CD4-positive, alpha-beta T cell treated with Interleukin-21 for 1 hour (primary cell): ENCODE data around the gene DEDD.
A peak's percentile ranks its signal among the peaks of the same experiment; 100 is the strongest.

Source experiments
- DNase-seq: peaks from one replicate; pipeline ENCODE4 v3.0.0-alpha.2; 2020

DEDD gene

GRCh38 chr1:161162806-161163205, 30.3 kb upstream of the DEDD start:
- DNase-seq, result no peak

DNA sequence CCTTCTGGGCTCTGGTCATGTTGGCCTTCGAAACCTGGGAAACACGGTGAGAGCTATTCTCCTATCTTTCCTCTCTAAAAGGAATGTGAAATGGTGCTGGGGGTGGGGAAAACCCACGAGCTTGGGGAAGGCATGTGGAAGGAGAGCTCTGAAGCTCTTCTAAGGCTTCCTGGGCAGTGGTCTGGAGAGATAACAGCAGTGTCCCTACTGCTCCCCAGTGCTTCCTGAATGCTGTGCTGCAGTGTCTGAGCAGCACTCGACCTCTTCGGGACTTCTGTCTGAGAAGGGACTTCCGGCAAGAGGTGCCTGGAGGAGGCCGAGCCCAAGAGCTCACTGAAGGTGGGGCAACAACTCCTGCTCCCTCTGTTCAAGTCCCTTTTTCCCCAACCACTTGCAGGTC, 29.6 kb upstream of the DEDD start:
- DNase-seq, result no peak

DNA sequence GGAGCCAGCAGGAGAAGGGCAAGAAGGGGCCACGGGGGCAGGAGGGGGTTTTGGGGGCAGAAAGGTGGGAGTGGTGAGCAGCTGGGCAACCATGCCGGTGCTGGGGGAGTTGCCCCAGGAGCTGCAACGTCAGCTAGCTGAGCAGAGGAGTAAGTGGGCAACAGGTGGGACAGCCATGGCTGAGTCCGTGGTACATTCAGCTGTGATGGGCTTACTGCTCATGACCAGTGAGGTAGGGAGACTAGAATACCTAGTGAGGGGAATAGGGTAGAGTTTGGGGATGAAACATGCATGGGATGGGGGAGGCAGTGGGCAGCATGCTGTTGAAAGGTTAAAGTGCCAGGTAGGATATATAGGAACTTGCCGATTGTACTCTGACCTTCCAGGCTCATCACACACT, 29.2 kb upstream of the DEDD start:
- no peak for DNase-seq

DNA sequence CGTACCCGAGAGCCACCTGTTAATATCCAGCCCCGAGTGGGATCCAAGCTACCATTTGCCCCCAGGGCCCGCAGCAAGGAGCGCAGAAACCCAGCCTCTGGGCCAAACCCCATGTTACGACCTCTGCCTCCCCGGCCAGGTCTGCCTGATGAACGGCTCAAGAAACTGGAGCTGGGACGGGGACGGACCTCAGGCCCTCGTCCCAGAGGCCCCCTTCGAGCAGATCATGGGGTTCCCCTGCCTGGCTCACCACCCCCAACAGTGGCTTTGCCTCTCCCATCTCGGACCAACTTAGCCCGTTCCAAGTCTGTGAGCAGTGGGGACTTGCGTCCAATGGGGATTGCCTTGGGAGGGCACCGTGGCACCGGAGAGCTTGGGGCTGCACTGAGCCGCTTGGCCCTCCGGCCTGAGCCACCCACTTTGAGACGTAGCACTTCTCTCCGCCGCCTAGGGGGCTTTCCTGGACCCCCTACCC, 28.2 kb upstream of the DEDD start:
- DNase-seq, result no peak

GRCh38 chr1:161159913-161160243, 27.4 kb upstream of the DEDD start:
- DNase-seq, result no peak

GRCh38 chr1:161159087-161159912, 26.8 kb upstream of the DEDD start, which contains the start of gene USP21:
USP21 (plus strand) TSS chr1:161159500; CDS start chr1:161160641, 1,141 bp downstream.
- DNase-seq, result peak; percentile 94

- DNase-seq, result no peak
Measured at GRCh38 chr1:161158316-161159010, 26.0 kb upstream of the DEDD start.

DNA sequence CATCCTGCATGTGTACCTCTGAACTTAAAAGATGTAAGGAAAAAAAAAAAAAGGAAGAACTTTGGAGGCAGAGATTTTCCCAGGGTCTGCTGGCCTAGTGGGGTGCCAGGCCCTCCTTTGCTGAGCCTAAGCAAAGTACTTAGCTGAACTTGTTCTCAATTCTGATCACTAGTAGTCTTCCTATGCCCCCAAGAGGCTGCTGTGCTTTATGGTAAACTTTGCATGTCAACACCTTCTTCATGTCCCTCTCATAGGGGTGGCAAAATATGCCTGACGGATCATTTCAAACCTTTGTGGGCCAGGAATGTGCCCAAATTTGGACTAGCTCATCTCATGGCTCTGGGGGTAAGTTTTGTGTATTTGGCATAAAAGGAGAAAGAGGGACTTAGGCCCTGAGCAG, 25.4 kb upstream of the DEDD start:
- no peak for DNase-seq

- peak; percentile 92 for DNase-seq
Measured at GRCh38 chr1:161153682-161154337, 21.3 kb upstream of the DEDD start, which contains the start of gene UFC1. UFC1 (plus strand) TSS chr1:161153978; CDS start chr1:161153998, 20 bp downstream.

DNA sequence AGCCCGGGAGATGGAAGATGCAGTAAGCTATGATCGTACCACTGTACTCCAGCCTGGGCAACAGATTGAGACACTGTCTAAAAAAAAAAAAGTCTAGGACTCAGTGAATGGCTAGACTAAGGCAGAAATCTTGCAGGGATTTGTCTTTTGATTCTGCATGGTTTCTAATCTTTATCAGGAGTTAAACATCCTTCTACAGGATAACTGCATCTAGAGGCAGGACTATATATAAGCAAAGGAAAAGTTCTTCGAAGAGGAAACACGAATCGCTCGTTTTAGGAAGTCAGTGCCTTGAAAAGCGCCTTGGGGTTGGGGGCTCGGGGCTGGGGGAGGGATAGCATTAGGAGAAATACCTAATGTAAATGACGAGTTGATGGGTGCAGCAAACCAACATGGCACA, 20.7 kb upstream of the DEDD start:
- no peak for DNase-seq

DNA sequence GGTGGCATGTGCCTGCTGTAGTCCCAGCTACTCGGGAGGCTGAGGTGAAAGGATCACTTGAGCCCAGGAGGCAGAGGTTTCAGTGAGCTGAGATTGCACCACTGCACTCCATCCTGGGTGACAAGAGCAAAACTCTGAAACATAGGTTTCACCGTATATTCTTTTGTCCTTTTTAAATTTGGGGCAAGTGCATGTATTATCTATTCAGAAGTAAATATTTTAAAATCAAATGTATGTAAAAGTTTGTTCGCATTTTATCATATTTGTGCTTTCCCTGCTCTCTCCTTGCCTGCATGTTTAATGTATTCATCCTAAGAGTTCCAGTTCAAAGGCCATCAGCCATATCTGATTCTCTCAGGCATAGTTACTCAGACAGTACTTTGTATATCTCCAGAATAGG, 13.4 kb upstream of the DEDD start:
- no peak for DNase-seq

DNA sequence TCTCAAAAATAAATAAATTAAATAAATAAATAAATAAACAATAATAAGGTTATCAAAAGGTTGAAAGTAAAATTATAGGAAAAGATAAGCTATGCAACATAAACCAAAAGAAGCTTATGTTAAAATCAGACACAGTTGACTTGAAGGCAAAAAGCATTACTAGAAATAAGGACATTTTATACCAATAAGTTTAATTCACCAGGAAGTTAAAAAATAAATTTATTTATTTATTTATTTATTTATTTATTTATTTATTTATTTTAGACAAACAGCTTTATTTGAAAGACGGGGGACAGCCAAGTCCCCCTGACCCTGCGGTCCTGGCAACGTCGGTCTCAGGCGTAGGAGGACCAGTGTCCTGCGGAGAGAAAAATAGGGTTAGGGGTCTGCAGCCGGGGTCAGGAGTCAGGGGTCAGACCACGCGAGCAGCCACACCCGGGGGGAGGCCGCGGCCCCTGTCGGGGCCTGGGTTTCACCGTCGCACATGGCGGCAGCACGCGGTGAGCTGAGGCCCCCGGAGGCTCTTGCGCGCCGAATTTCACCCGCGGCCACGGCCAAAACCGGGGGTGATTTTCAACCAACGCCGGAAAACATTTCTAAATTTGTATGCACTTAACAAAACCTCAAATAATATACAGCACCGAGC, 8.4 kb upstream of the DEDD start:
- no peak for DNase-seq

DNA sequence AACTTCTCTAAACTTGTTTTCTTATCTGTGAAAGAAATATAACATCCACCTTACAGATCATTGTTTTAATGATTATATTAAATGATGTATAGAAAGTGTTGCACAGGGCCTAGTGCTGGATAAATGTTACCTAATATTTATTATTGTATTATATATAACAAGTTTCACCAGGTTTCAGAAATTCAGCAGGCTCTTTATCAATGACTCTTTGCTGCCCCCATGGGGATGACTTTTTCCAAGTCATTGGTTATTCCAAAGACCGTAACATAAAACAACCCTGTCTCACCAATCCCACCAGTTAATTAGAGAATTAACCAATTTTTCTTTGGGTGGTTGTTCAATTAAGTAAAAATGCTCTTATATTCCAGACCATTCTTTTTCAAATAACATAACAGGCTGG, 7.3 kb upstream of the DEDD start:
- peak; percentile 67 for DNase-seq

GRCh38 chr1:161138431-161138830, 6.0 kb upstream of the DEDD start:
- DNase-seq, result no peak

DNA sequence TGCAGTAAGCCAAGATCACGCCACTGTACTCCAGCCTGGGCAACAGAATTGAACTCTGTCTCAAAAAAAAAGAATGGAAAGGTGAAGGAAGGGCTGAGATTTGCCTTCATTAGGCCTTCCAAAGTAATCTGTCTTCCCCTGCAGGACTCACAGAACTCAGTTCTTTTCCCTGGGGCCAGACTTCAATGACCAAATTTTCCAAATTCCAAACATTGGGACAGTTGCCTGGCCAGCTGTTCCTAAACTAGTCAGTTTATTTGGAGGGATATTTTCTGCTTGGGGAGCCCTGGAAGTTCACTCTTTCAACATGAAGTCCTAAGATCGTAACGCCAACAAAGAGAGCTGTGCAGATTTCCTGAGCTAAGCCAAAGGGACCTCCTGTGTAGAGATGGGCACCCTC, 5.4 kb upstream of the DEDD start:
- no peak for DNase-seq

- DNase-seq, result no peak
Measured at GRCh38 chr1:161133220-161133740, 813 bp upstream of the DEDD start.

DNA sequence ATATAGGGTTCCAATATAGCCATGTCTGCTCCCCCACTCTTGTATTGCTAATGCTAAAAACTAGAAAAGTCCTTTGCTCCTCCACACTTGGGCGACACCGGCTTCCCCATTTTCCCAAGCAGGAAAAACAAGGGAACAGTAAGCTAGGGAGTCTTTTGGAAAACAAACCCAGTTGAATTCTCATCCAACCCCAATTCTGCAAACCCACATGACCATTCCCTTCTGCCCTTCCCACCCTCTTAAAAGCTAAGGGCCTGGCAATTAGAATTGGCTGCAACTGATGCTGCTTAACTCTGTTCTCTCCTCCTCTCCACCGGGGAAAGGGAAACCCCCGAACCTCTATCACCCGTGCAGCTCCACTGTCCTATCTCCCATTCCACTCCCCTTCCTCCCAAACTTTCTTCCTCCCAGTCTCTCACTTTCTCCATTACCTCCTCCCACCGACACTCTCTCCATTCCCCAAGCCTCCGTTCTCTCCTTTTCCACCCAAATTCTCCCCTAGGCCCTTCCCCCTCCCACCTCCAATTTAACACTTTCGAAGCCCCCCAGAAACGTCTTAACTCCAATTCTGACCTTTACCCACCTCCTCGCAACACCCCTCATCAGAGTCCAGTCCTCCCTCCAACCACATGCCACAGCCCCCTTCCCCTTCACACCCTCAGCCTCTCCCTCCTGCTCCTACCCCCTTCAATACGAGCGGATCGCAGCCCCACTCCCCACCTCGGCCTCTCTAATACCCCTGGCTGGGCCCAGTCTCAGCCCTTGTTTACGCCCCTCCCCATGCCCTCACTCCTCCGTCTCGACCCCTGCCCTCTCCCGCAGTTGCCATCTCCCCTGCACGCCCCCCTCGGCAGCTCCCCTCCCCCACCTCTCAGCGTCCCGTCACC, 701 bp downstream of the DEDD start:
- DNase-seq, result peak; percentile 31

DNA sequence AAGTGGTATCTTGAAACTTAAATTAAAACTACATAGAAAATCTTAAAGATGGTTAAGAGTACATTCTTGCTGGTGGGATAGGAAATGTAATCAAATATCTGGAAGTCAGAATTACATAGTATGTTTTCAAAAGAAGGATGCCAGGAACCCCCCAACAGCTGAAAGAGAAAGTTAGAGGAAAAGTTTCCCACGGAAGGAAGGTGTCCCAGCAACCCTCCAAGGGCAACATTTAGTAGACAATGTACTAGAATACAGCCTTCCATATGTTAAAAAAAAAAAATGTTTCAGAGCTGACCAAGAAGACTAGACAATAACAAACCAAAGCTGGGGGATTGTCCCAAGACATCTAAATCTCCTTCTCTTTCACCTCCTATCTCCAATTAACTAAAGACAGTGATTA, 2.2 kb downstream of the DEDD start:
- DNase-seq, result no peak

DNA sequence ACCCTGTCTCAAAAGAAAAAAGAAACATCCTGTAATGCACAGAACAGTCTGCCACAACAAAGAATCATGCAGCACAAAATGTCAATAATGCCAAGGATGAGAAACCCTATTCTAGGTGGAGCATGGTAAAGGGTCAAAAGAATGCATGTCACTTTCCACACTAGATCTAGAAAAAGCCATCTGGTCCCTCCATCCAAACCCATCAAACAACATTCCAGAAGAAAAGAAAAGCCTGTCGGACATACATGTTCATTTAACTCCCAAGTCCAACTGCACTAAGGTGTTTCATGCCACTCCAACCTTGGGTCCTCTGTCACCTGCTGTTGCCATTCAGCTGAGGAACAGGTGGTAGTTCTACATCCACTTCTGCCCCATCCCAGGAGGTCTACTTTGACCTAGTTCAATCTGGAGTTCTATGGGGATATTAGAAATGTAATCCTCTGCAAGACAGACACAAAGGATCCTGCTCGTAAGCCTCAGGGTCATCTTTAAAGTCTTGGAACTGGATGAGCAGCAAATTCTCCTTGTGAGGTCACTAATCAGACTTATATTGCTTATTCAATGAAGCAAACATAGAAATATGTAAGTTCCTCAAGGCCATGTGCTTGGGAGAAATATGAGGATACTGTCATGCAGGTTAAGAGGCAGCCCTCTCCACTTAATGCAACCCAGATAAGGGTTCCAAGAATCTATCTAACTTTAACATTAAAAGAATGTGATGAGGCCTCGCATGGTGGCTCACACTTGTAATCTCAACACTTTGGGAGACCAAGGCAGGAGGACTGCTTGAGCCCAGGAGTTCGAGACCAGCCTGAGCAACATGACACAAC, 3.7 kb downstream of the DEDD start:
- DNase-seq, result no peak

GRCh38 chr1:161127649-161128048, 4.8 kb downstream of the DEDD start:
- no peak for DNase-seq

GRCh38 chr1:161122967-161123366, 9.5 kb downstream of the DEDD start:
- no peak for DNase-seq
